Upper lobe of left lung (tissue), 4 donors: ENCODE data around the gene PTCHD1.

ENCODE experiments used
- POLR2A ChIP-seq, 4 donors: fragments of 450-650 bp; IDR thresholded peaks; one replicate each; pipeline ENCODE4 v1.5.1; 2016 to 2017; ENCODE audit warnings: antibody characterized with exemption in 4 of 4, mild to moderate bottlenecking in 2 of 4
- POLR2AphosphoS5 ChIP-seq, 2 donors: sonication (generic); formaldehyde crosslinking; IDR thresholded peaks; one replicate each; pipeline ENCODE4 v1.5.1; 2017; ENCODE audit warnings: antibody characterized with exemption in 2 of 2
- TF ChIP-seq, protein P1 (sequence below), 6 experiments: fragments of 450-650 bp in 4 of 6; fragments of 200-600 bp in 2 of 6; sonication (generic) in 2 of 6; IDR thresholded peaks; one replicate each; pipeline ENCODE4 v1.5.1; 2016 to 2019; ENCODE audit warnings: antibody characterized with exemption in 6 of 6

DNA sequence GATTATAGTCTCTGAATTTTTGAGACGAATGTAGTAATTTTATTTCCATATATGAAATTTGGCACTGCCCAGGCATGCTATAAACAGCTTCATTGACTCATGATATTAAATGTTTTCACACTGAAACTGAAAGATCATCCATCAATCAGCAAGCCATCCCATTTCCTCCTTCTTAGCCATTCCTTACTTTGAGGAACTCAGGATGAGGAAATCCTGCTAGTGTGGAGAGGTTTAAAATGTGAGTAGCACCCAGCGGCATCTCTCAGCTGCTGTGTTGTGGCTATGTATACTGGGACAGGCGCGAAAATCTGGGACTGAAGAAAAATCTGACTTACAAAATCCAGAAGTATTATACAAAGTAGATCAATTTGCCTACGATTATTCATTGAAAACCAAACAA is 52.1 kb downstream of the PTCHD1 start:
- TF ChIP-seq, protein P1, sequence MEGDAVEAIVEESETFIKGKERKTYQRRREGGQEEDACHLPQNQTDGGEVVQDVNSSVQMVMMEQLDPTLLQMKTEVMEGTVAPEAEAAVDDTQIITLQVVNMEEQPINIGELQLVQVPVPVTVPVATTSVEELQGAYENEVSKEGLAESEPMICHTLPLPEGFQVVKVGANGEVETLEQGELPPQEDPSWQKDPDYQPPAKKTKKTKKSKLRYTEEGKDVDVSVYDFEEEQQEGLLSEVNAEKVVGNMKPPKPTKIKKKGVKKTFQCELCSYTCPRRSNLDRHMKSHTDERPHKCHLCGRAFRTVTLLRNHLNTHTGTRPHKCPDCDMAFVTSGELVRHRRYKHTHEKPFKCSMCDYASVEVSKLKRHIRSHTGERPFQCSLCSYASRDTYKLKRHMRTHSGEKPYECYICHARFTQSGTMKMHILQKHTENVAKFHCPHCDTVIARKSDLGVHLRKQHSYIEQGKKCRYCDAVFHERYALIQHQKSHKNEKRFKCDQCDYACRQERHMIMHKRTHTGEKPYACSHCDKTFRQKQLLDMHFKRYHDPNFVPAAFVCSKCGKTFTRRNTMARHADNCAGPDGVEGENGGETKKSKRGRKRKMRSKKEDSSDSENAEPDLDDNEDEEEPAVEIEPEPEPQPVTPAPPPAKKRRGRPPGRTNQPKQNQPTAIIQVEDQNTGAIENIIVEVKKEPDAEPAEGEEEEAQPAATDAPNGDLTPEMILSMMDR (IDR thresholded peaks at IDR 0.05), result no peak
- TF ChIP-seq POLR2A (IDR thresholded peaks at IDR 0.05) (no peak), POLR2AphosphoS5 (IDR thresholded peaks at IDR 0.05) (no peak)
